Mucosa of descending colon (tissue), 3 donors: Measurements from ENCODE around the gene PRR33. TPM values are rescaled to one million over a fixed set of nuclear protein-coding genes. Genes with fewer than 3 reads are reported as not detected.
A peak's percentile ranks its signal among the peaks of the same experiment; 100 is the strongest.

ENCODE experiments used
- ATAC-seq: fragments of 200-7000 bp; cut with Tn5 transposase; one replicate; pipeline ENCODE4 v1.9.1; 2020; ENCODE audit warnings: mild to moderate bottlenecking, moderate library complexity
- DNase-seq, 3 donors: peaks; one replicate each; pipeline ENCODE4 v3.0.0-alpha.2; 2020
- H3K36me3 ChIP-seq: fragments of 200-600 bp; one replicate; pipeline ENCODE4 v1.8.0; 2021; ENCODE audit warnings: low read depth, mild to moderate bottlenecking
- H3K4me1 ChIP-seq: fragments of 200-600 bp; one replicate; pipeline ENCODE4 v1.8.0; 2021; ENCODE audit warnings: low read depth, mild to moderate bottlenecking
- H3K4me3 ChIP-seq: fragments of 200-600 bp; one replicate; pipeline ENCODE4 v1.8.0; 2021; ENCODE audit warnings: mild to moderate bottlenecking
- H3K9me3 ChIP-seq: fragments of 200-600 bp; one replicate; pipeline ENCODE4 v1.8.0; 2021; ENCODE audit warnings: mild to moderate bottlenecking
- CTCF ChIP-seq: fragments of 200-600 bp; IDR thresholded peaks from one replicate; pipeline ENCODE4 v1.8.0; 2022; ENCODE audit warnings: antibody characterized with exemption, mild to moderate bottlenecking
- intact Hi-C, 2 donors: fragments of 100-400 bp; cut with DNase I in 1 of 2; cut with micrococcal nuclease in 1 of 2; formaldehyde crosslinking; loops; one replicate each; pipeline versions ENCODE4 v1.11.0 to v1.11.1; 2022; cut with DNase I, micrococcal nuclease
- total RNA-seq, 3 donors: library from RNA; stranded (reverse); fragmentation: NEBNext Ultra II Directional in 2 of 3; extraction: Animal tissue kit (Norgen Biotek cat#: 25700) in 2 of 3; gene quantifications; one replicate each; pipeline versions ENCODE4 v1.2.1 to v1.2.4, GENCODE V29; 2021 to 2023
- donor health status: DM: no; HTN: no; CAD: no; lungs with moderate emphysema.
- donor health status: DM: no; HTN: no; CAD: no.
- donor health status: DM: no; HTN: yes; CAD: no.

The PRR33 gene
- total RNA-seq, 3 donors from 2014 or later = not detected

GRCh38 chr11:1841511-1842148 lies 50.1 kb downstream of the PRR33 start:
- intact Hi-C loops = no loop called here
- Histone ChIP-seq H3K4me1 (peaks cover 6% of the 10 kb centered on the region), H3K9me3 (no peaks in the 10 kb centered on the region), H3K36me3 (no peaks in the 10 kb centered on the region), H3K4me3 (no peak overlapping the region)
- ATAC-seq (no peak), DNase-seq (peak in 2 of 3 donors; percentile 26 to 50)
- no peak for TF ChIP-seq CTCF

GRCh38 chr11:1840780-1841480 lies 50.8 kb downstream of the PRR33 start:
- DNase-seq = peak in 2 of 3 donors; percentile 29 to 57
- intact Hi-C loops = no loop called here
- peaks cover 6% of the 10 kb centered on the region for H3K4me1 ChIP-seq

GRCh38 chr11:1839924-1840779 lies 51.5 kb downstream of the PRR33 start:
- peak; percentile 45 to 84 (median 57) for DNase-seq
- TF ChIP-seq CTCF = no peak
- peak; percentile 46 for ATAC-seq
- intact Hi-C loops = no loop called here
- Histone ChIP-seq H3K4me3 (no peak overlapping the region), H3K36me3 (no peaks in the 10 kb centered on the region), H3K4me1 (peaks cover 6% of the 10 kb centered on the region), H3K9me3 (no peaks in the 10 kb centered on the region)

More at GRCh38 chr11:1840780-1841480, 50.8 kb downstream of the PRR33 start:
- ATAC-seq = no peak
- TF ChIP-seq CTCF = no peak
- Histone ChIP-seq H3K36me3 (no peaks in the 10 kb centered on the region), H3K9me3 (no peaks in the 10 kb centered on the region), H3K4me3 (no peak overlapping the region)

- no peak for TF ChIP-seq CTCF
- ATAC-seq (no peak), DNase-seq (peak in 1 of 3 donors; percentile 19)
- H3K4me3 ChIP-seq = no peak overlapping the region
- H3K9me3 ChIP-seq = no peaks in the 10 kb centered on the region
- intact Hi-C loops = no loop called here
- no peaks in the 10 kb centered on the region for H3K36me3 ChIP-seq
- peaks cover 13% of the 10 kb centered on the region for H3K4me1 ChIP-seq
These were observed 52.3 kb downstream of the PRR33 start for GRCh38 chr11:1839204-1839923.
